ENCODE data around the gene ABCA7. TPM values are rescaled to one million over a fixed set of nuclear protein-coding genes. Genes with fewer than 3 reads are reported as not detected.

Gene ABCA7
- total and polyA plus RNA-seq, 2 donors: 1.9 to 5.9 TPM

- WGBS: 94% methylated on average over 73 of the region's 73 CpGs
- no peaks in the 10 kb centered on the region for H3K4me1 ChIP-seq (ENCODE audit: insufficient read depth)
- peaks cover 6% of the 10 kb centered on the region for H3K36me3 ChIP-seq (ENCODE audit: insufficient read depth)
- H3K4me3 ChIP-seq (ENCODE audit: low read depth, low read length): no peak overlapping the region
- no peak overlapping the region for H3K27ac ChIP-seq (ENCODE audit: low read depth)
- no peak for DNase-seq (ENCODE audit: extremely low spot score)
Measured at GRCh38 chr19:1007399-1008251, 32.3 kb upstream of the ABCA7 start.

DNA sequence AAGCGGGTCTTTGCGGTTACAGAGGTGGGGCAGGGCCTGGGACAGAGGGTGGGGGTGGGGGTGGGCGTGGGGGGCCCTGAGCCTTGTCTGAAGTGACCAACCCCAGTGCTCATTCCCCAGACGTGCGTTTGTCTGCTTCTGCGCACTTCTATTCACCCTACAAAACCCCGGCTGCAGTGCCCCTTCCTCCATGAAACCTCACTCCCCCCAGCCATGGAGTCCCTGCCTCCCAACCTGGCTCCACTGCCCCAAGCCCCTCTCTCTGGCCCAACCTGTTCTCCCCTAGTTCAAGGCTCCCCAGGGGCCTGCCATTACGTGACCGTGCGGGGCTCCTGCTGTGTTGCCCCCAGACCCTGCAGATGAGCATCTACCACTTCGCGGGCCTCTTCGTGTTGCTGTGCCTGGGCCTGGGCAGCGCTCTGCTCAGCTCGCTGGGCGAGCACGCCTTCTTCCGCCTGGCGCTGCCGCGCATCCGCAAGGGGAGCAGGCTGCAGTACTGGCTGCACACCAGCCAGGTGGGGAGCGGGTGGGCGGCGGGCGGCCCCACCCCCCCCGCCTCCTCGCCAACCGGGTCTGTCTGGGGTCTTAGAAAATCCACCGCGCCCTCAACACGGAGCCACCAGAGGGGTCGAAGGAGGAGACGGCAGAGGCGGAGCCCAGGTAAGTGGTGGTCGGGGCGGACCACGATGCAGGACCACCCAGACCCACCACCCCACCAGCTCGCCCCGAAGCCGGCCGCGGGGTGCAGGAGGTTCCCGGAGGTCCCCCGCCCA lies 31.5 kb upstream of the ABCA7 start:
- Histone ChIP-seq H3K4me1 (ENCODE audit: insufficient read depth) (no peaks in the 10 kb centered on the region), H3K4me3 (ENCODE audit: low read depth, low read length) (no peak overlapping the region), H3K36me3 (ENCODE audit: insufficient read depth) (peaks cover 6% of the 10 kb centered on the region), H3K27ac (ENCODE audit: low read depth) (no peak overlapping the region)
- DNase-seq (ENCODE audit: extremely low spot score): no peak
- WGBS: 91% methylated on average over 45 of the region's 45 CpGs

DNA sequence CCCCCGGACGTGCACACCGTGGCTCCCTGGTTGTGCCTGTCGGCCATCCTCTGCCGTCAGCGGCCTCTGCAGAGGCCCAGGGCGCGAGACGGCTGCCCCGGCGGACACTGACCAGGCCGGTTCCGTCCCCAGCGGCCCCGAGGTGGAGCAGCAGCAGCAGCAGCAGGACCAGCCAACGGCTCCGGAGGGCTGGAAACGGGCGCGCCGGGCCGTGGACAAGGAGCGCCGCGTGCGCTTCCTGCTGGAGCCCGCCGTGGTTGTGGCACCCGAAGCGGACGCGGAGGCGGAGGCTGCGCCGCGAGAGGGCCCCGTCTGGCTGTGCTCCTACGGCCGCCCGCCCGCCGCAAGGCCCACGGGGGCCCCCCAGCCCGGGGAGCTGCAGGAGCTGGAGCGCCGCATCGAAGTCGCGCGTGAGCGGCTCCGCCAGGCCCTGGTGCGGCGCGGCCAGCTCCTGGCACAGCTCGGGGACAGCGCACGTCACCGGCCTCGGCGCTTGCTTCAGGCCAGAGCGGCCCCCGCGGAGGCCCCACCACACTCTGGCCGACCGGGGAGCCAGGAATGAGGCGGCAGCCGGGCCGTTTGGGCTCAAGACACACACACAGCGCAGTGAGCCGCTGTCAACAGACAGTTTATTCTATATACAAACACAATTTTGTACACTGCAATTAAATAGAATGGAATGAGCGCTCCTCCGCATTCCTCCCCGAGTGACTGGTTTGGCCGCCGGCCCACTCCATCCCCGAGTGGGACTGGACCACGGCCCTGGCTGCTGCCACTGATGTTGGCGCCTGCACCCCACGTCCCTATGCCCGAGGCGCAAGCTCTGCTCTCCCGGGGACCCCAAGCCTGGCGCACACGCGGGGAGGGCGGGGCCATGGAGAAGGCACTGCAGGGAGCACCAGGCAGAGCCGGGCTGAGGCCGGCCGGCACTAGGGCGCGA lies 30.6 kb upstream of the ABCA7 start:
- no peaks in the 10 kb centered on the region for H3K4me1 ChIP-seq (ENCODE audit: insufficient read depth)
- H3K4me3 ChIP-seq (ENCODE audit: low read depth, low read length): no peak overlapping the region
- 68% methylated on average over 92 of the region's 92 CpGs for WGBS
- no peak for DNase-seq (ENCODE audit: extremely low spot score)
- peaks cover 6% of the 10 kb centered on the region for H3K36me3 ChIP-seq (ENCODE audit: insufficient read depth)
- H3K27ac ChIP-seq (ENCODE audit: low read depth): peak overlapping the region; percentile 59

GRCh38 chr19:1009981-1010538 lies 29.8 kb upstream of the ABCA7 start:
- Histone ChIP-seq H3K36me3 (ENCODE audit: insufficient read depth) (peaks cover 6% of the 10 kb centered on the region), H3K4me1 (ENCODE audit: insufficient read depth) (no peaks in the 10 kb centered on the region), H3K4me3 (ENCODE audit: low read depth, low read length) (no peak overlapping the region), H3K27ac (ENCODE audit: low read depth) (peak overlapping the region; percentile 53)
- DNase-seq (ENCODE audit: extremely low spot score): no peak
- 78% methylated on average over 29 of the region's 29 CpGs for whole genome bisulfite sequencing

DNA sequence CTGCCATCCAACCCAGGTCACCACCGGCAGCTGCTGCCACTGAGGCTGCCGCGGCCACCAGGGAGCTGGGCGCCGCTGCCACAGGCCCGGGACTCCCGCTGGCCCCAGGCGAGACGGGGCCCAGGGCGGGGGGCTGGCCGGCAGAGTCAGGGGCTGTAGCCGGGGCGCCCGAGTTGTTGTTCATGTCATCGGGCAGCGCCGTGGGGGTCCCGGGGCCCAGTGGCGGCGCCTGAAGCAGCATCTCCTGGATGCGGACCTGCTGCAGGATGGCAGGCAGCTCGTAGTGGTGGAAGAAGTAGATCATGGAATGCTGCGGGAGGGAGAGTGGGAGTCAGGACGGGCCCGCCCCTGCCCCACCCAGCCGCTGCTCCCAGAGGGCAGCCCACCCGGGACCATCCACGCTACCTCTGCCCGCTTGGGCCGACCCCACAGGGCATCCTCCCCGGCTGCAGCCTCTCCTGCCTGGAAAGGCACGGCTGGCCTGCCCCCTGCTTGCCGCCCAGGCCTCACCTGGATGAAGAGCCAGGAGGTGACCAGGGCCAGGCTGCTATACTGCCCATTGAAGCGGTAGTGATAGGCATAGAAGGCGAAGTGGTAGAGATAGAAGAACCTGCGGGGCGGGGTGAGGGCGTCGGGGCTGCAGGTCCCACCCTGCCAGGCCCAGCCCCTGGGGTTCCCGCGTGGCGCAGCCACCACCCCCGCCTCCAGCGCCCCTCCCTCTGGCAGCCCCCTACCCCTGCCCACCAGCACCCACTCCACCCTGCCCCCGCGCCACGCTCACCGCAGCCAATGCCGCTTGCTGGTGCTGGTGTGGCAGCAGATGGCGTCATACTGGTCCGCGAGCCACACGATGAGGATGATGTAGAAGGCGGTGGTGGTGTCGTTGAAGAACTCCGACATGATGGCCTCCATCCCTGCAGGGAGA lies 29.1 kb upstream of the ABCA7 start:
- 94% methylated on average over 56 of the region's 56 CpGs for WGBS
- peaks cover 6% of the 10 kb centered on the region for H3K36me3 ChIP-seq (ENCODE audit: insufficient read depth)
- DNase-seq (ENCODE audit: extremely low spot score): no peak
- no peak overlapping the region for H3K4me3 ChIP-seq (ENCODE audit: low read depth, low read length)
- no peak overlapping the region for H3K27ac ChIP-seq (ENCODE audit: low read depth)
- no peaks in the 10 kb centered on the region for H3K4me1 ChIP-seq (ENCODE audit: insufficient read depth)

DNA sequence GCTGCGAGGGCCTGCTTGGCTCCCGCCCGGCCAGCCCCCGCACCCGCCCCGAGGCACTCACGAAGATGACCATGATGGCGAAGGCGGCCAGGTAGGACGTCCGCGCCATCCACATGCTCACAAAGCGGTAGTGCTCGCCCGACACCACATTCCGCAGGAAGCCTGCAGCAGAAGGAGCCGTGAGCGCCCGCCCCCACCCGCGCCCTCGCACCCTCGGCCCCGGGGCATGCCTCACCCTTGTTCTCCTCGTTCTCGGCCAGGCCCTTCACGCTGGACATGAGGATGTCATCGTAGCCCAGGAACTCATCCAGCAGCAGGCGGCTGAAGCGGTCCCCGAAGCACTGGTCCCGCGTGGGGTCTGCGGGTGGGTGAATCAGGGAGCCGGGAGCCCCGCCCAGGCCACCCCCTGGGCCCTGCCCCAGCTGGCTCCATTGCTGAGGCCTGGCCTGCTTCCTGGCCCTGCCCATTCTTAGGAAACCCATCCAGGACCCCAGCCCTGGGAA lies 28.0 kb upstream of the ABCA7 start:
- Histone ChIP-seq H3K4me3 (ENCODE audit: low read depth, low read length) (no peak overlapping the region), H3K36me3 (ENCODE audit: insufficient read depth) (peaks cover 6% of the 10 kb centered on the region), H3K27ac (ENCODE audit: low read depth) (no peak overlapping the region), H3K4me1 (ENCODE audit: insufficient read depth) (no peaks in the 10 kb centered on the region)
- DNase-seq (ENCODE audit: extremely low spot score): no peak
- WGBS: 90% methylated on average over 36 of the region's 36 CpGs

DNA sequence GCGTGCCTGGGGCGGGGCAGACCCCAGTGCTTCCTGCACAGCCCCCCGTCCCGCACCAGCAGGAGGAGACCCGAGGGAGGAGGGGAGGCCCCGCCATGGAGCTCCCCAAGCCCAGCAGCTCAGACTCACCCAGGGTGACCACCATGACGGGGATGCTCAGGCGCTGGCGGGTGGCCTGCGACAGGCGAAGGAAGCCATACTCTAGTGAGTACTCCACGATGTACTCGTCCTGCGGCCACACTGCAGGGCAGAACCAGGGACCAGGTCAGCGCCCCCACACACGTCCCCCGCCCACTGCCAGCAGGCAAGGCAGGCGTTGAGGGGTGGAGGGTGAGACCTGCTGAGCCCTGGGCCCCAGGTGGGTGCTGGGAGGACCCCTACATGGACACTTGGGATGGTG lies 27.6 kb upstream of the ABCA7 start:
- H3K36me3 ChIP-seq (ENCODE audit: insufficient read depth): peaks cover 6% of the 10 kb centered on the region
- 92% methylated on average over 17 of the region's 18 CpGs for WGBS
- no peak for DNase-seq (ENCODE audit: extremely low spot score)

DNA sequence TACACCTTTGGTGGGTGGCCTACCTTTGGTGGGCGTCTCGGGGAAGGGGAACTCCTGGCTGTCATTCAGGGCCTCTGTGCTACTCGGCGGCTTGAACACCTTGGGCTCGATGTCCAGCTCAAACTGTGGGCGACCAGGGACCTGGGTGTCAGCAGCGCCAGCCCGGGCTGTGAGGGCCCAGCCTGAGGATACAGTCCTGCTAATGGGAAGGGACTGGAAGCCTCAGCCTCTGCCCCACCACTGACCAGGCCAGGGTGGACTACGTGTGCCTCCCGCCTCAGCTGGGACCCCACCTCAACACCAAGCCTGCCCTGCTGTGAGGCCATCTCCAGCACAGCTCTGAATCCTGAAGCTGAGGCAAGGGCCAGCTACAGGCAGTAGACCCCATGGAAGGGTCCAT lies 26.7 kb upstream of the ABCA7 start:
- 92% methylated on average over 10 of the region's 10 CpGs for WGBS
- H3K27ac ChIP-seq (ENCODE audit: low read depth): no peak overlapping the region
- H3K4me1 ChIP-seq (ENCODE audit: insufficient read depth): peaks cover 2% of the 10 kb centered on the region
- no peak overlapping the region for H3K4me3 ChIP-seq (ENCODE audit: low read depth, low read length)
- no peak for DNase-seq (ENCODE audit: extremely low spot score)
- H3K36me3 ChIP-seq (ENCODE audit: insufficient read depth): peaks cover 6% of the 10 kb centered on the region

More for the DNA sequence above, 27.6 kb upstream of the ABCA7 start:
- Histone ChIP-seq H3K4me3 (ENCODE audit: low read depth, low read length) (no peak overlapping the region), H3K4me1 (ENCODE audit: insufficient read depth) (peaks cover 2% of the 10 kb centered on the region), H3K27ac (ENCODE audit: low read depth) (no peak overlapping the region)

- Histone ChIP-seq H3K4me1 (ENCODE audit: insufficient read depth) (peaks cover 5% of the 10 kb centered on the region), H3K4me3 (ENCODE audit: low read depth, low read length) (no peak overlapping the region), H3K36me3 (ENCODE audit: insufficient read depth) (peaks cover 6% of the 10 kb centered on the region), H3K27ac (ENCODE audit: low read depth) (no peak overlapping the region)
- 93% methylated on average over 49 of the region's 49 CpGs for WGBS
- no peak for DNase-seq (ENCODE audit: extremely low spot score)
Measured at GRCh38 chr19:1014161-1015060, 25.5 kb upstream of the ABCA7 start.

DNA sequence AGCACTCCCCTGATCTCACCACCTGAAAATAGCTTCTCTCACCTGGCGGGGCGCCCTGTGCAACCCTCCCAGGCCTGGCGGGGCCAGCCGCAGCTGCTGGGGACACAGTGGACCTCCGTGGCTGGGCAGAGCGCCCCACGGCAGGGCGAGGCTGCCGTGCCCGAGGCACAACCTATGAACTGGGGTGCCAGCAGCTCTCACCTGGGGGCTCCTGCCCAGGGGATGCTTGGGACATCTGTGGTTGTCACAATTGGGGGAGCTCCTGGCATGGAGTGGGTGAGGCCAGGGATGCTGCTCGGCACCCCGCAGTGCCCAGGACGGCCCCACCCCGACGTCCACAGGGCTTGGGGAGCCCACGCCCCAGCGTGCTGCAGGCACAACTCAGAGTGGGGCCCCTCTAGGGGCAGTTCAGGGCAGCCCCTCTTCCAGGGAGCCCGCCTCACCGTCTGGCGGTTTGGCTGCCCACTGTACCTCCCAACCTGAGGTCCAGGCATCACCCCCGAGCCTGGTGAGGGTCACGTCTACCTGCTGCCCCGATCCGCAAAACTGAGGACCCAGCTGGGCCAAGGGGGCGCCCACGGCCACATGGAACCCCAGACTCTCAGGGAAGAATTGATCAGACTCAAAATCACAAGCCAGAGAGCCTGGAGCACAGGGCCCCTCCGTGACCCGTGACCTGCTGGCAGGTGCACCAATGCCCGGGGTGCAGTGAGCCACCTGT lies 24.7 kb upstream of the ABCA7 start:
- no peak overlapping the region for H3K4me3 ChIP-seq (ENCODE audit: low read depth, low read length)
- H3K27ac ChIP-seq (ENCODE audit: low read depth): no peak overlapping the region
- no peak for DNase-seq (ENCODE audit: extremely low spot score)
- WGBS: 86% methylated on average over 29 of the region's 29 CpGs
- H3K4me1 ChIP-seq (ENCODE audit: insufficient read depth): peaks cover 9% of the 10 kb centered on the region
- peaks cover 6% of the 10 kb centered on the region for H3K36me3 ChIP-seq (ENCODE audit: insufficient read depth)
